K562 (cell line): ENCODE measurements around the gene PLTP. TPM values are rescaled to one million over a fixed set of nuclear protein-coding genes. Genes with fewer than 3 reads are reported as not detected.

Experiments
- ATAC-seq: fragments of 200-7000 bp; cut with Tn5 transposase; 3 replicates; pipeline ENCODE4 v1.9.1; 2020; ENCODE audit warnings: moderate library complexity
- BruUV-seq: library from RNA; stranded (reverse); fragments of 400-500 nt; replicated peaks from 2 replicates; lab custom pipeline; 2021; lab: Mats Ljungman, UMichigan
- CTCF ChIA-PET: fragments of 300-600 bp; formaldehyde crosslinking; extraction: SDS; loops from one replicate; lab custom pipeline; 2021; ENCODE audit warnings: low intra/inter-chr PET ratio; lab: Yijun Ruan, JAX
- POLR2A ChIA-PET: fragments of 300-600, 350-650 bp; sonication (Branson Sonifier 250); formaldehyde crosslinking; extraction: SDS; loops from one replicate; lab custom pipeline; 2021; ENCODE audit warnings: antibody characterized with exemption, inconsistent platforms; lab: Yijun Ruan, JAX
- DNase-seq, 4 experiments: peaks; one replicate each; pipeline versions ENCODE4 v3.0.0 to v3.0.0-alpha.2; 2011 to 2018; ENCODE audit warnings: low spot score in 3 of 4, mixed read lengths in 3 of 4; ENCODE audit errors: extremely low read depth in 1 of 4
- FAIRE-seq: peaks from 2 replicates; lab custom pipeline; 2011; peaks lifted over from hg19 to GRCh38; lab: Jason Lieb, UNC
- H2AFZ ChIP-seq: 2 replicates; pipeline ENCODE4 v1.6.0; 2011; ENCODE audit warnings: low read depth, low read length, control low read depth, inconsistent platforms
- H3K27ac ChIP-seq: fragments of 200-600 bp; 3 replicates; pipeline ENCODE4 v1.8.0; 2011; ENCODE audit warnings: low read depth, mild to moderate bottlenecking, control low read depth, inconsistent platforms, low read length, moderate library complexity, mixed read lengths; ENCODE audit errors: extremely low read depth
- H3K27me3 ChIP-seq, 2 experiments: fragments of 300-600 bp in 1 of 2; 2 replicates in 1 of 2; 3 replicates in 1 of 2; pipeline versions ENCODE4 v1.6.0 to v1.8.0; 2011; ENCODE audit warnings: inconsistent platforms in 2 of 2, low read length in 2 of 2, mild to moderate bottlenecking in 1 of 2, mixed read lengths in 1 of 2, moderate library complexity in 1 of 2; ENCODE audit not compliant: control insufficient read depth in 2 of 2, insufficient read depth in 2 of 2
- H3K36me3 ChIP-seq: fragments of 300-600 bp; 3 replicates; pipeline ENCODE4 v1.8.0; 2011; ENCODE audit warnings: mild to moderate bottlenecking, low read length, inconsistent platforms; ENCODE audit not compliant: control insufficient read depth, insufficient read depth
- H3K4me1 ChIP-seq, 2 experiments: fragments of 200-600 bp in 1 of 2; replicated peaks in 1 of 2; 2 replicates in 1 of 2; 3 replicates in 1 of 2; pipeline versions ENCODE4 v1.5.1 to v1.8.0; 2011; ENCODE audit warnings: inconsistent platforms in 2 of 2, low read length in 2 of 2, mild to moderate bottlenecking in 1 of 2, mixed read lengths in 1 of 2, moderate library complexity in 1 of 2; ENCODE audit not compliant: control insufficient read depth in 2 of 2, insufficient read depth in 2 of 2
- H3K4me2 ChIP-seq: 2 replicates; pipeline ENCODE4 v1.6.1; 2011; ENCODE audit warnings: low read length, control low read depth, inconsistent platforms, mixed read lengths; ENCODE audit not compliant: insufficient read depth
- H3K4me3 ChIP-seq: fragments of 200-600 bp; sonication (generic), shearing (Covaris generic); 2 replicates; pipeline ENCODE4 v1.5.1; 2016; ENCODE audit warnings: control low read depth, inconsistent platforms
- H3K79me2 ChIP-seq: fragments of 200-600 bp; 3 replicates; pipeline ENCODE4 v1.8.0; 2011; ENCODE audit warnings: low read length, inconsistent platforms; ENCODE audit not compliant: control insufficient read depth, insufficient read depth
- H3K9ac ChIP-seq, 2 experiments: 2 replicates each; pipeline versions ENCODE4 v1.6.0 to v1.6.1; 2011; ENCODE audit warnings: low read depth in 2 of 2, low read length in 2 of 2, control low read depth in 1 of 2, inconsistent platforms in 1 of 2, mild to moderate bottlenecking in 1 of 2, mixed read lengths in 1 of 2; ENCODE audit not compliant: insufficient read depth in 1 of 2
- H3K9me1 ChIP-seq: one replicate; pipeline ENCODE4 v1.6.0; 2011; ENCODE audit warnings: inconsistent platforms, mild to moderate bottlenecking, low read length, moderate library complexity; ENCODE audit not compliant: control insufficient read depth, insufficient read depth
- H3K9me3 ChIP-seq: replicated peaks from 2 replicates; pipeline ENCODE4 v1.5.1; 2011; ENCODE audit warnings: low read depth, low read length, inconsistent platforms; ENCODE audit not compliant: control insufficient read depth, insufficient read depth
- H4K20me1 ChIP-seq: replicated peaks from 2 replicates; pipeline ENCODE4 v1.6.1; 2011; ENCODE audit warnings: low read length, inconsistent platforms, mixed read lengths; ENCODE audit not compliant: control insufficient read depth, insufficient read depth
- ETV5 ChIP-seq: sonication (generic); formaldehyde crosslinking; IDR thresholded peaks from 2 replicates; pipeline ENCODE4 v1.4.0; 2020; ENCODE audit warnings: low read depth, mild to moderate bottlenecking, missing genetic modification reagents
- POLR2A ChIP-seq: fragments of 450-650 bp; conservative IDR thresholded peaks from 2 replicates; pipeline ENCODE4 v1.6.1; 2016
- POLR2AphosphoS2 ChIP-seq: IDR thresholded peaks from 2 replicates; pipeline ENCODE4 v1.6.1; 2012; ENCODE audit warnings: low read length, improper control_type of control experiment
- POLR2G ChIP-seq: fragments of 200-400 bp; formaldehyde crosslinking; IDR thresholded peaks from 2 replicates; pipeline ENCODE4 v1.6.1; 2017; ENCODE audit warnings: low read depth, mild to moderate bottlenecking, antibody characterized with exemption, low read length, moderate library complexity
- RBFOX2 ChIP-seq: fragments of 200-400 bp; formaldehyde crosslinking; IDR thresholded peaks from 2 replicates; pipeline ENCODE4 v1.6.1; 2017; ENCODE audit warnings: low read depth, mild to moderate bottlenecking, low read length, moderate library complexity
- ZNF217 ChIP-seq: sonication (generic); formaldehyde crosslinking; IDR thresholded peaks from 2 replicates; pipeline ENCODE4 v1.8.0; 2022; ENCODE audit warnings: mild to moderate bottlenecking, missing genetic modification reagents
- WGBS: fragments of 100-300 bp; shearing (Covaris generic); methylation state at CpG from one replicate; pipeline ENCODE4 v1.1.6; 2016; ENCODE audit warnings: low coverage, mixed read lengths; ENCODE audit not compliant: insufficient coverage; ENCODE audit errors: missing lambda C conversion rate; 5-methylcytosine and 5-hydroxymethylcytosine counted together
- in situ Hi-C: fragments of 300-500 bp; cut with MboI; formaldehyde crosslinking; loops from 4 replicates; pipeline ENCODE4 v1.15.0; 2018; ENCODE audit warnings: inconsistent platforms, mixed read lengths
- intact Hi-C: fragments of 100-400 bp; cut with micrococcal nuclease; formaldehyde crosslinking; loops from 2 replicates; pipeline ENCODE4 v1.14.2; 2022
- polyA plus RNA-seq, 8 experiments: library from polyadenylated mRNA; depleted of rRNA in 4 of 8; stranded (reverse) in 5 of 8; unstranded in 3 of 8; fragments of >200 nt; fragmentation: Nextera tagmentation in 2 of 8; fragmentation: Illumina TruSeq in 1 of 8; extraction: Ambion mirVana in 2 of 8; extraction: Trizol in 1 of 8; gene quantifications; 2 replicates each; pipeline versions ENCODE4 v1.2.1 to v1.2.3, GENCODE V29; 2011 to 2014; ENCODE audit warnings: inconsistent platforms in 1 of 8, missing spikeins in 1 of 8
- total RNA-seq, 7 experiments: library from RNA; depleted of rRNA in 6 of 7; stranded (reverse); fragments of >200 nt in 6 of 7; fragmentation: Illumina TruSeq in 2 of 7; extraction: Trizol in 2 of 7; gene quantifications; 2 replicates each; pipeline versions ENCODE4 v1.2.1 to v1.2.3, GENCODE V29; 2011 to 2021; ENCODE audit warnings: low replicate concordance in 1 of 7
- TF ChIP-seq, protein P1 (sequence below): fragments of 450-650 bp; formaldehyde crosslinking; IDR thresholded peaks from 2 replicates; pipeline ENCODE4 v1.4.0; 2022; ENCODE audit warnings: mild to moderate bottlenecking, moderate library complexity

PLTP gene
- total and polyA plus RNA-seq, 9 of the 15 experiments (the other 6 are each of a cell fraction or from before 2014, with no cell fraction given) = 2.8 to 29.3 (median 17.6) TPM

DNA sequence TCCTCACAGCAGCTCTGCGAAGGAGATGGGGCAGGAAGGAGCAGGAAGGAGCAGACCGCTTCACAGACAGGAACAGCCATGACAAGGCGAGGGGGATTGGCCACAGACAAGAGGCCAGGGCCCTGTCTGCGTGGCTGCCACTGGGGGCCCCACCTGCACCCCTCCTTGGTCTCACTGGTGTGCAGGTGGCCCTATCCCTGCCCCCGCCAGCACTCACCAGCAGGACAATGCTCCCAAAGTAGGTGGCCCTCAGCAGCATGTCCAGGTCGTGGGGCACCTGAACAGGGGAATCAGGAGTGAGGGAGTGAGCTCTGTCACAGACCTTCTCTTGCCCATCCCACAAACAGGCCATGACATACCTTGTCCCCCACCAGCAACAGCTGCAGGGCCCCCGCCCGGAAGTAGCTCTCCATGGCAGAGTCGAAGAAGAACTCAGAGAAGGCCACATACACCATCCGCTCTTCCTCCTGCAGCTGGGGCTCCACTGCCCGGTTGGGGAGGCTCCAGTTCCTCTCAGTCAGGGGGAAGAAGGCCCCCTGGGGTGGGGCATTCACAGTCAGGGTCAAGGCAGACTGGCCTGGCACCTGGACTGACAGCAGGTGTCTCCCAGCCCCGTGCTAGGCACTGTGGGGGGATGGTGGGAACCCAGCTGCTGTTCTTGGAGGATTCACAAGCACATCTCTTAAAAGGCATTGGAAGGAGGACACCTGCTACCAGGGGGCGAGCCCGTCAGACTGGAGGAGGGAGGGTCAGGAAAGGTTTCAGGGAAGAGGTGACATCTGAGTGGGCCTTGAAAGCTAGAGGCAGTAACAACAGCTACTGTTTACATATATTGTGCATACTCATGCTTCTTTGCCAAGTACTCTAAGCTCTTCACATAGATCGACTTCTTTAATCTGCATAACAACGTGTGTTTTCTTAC lies 7.1 kb downstream of the PLTP start:
- Histone ChIP-seq H3K27me3 (no peaks in the 10 kb centered on the region), H3K4me2 (no peak overlapping the region), H3K9me3 (no peaks in the 10 kb centered on the region), H3K79me2 (peaks cover 9% of the 10 kb centered on the region), H3K9me1 (no peaks in the 10 kb centered on the region), H2AFZ (no peak overlapping the region), H3K4me3 (no peak overlapping the region), H3K27ac (no peak overlapping the region), H3K4me1 (peaks cover 9 to 29% of the 10 kb centered on the region in 2 experiments), H3K9ac (peak overlapping the region in 1 of 2 experiments; percentile 77; a peak in 2 of 4 replicates), H4K20me1 (no peaks in the 10 kb centered on the region), H3K36me3 (peaks cover 24% of the 10 kb centered on the region; the same call in 2 of the 3 replicates)
- POLR2A ChIA-PET = interaction anchor here (0.6 to 2.4 kb wide), 9 partner anchors 11 to 1451 kb away, joined by 3 to 9 read pairs (median 4); partner anchors contain the start of genes PCIF1, SNX21 and ZSWIM1
- DNase-seq (no peak), FAIRE-seq (no peak), ATAC-seq (no peak; the same call in 2 of the 3 replicates)
- CTCF ChIA-PET = no interaction called here
- no TSS peak for BruUV-seq
- in situ Hi-C loops (no loop called here), intact Hi-C loops (no loop called here)
- 73% methylated on average over 16 of the region's 16 CpGs for WGBS
- 0 out of 2 replicates have a peak, but pooled peaks have one; percentile 36 for TF ChIP-seq ZNF217 (CRISPR knock-in tag)
- no peak for TF ChIP-seq ETV5 (CRISPR knock-in tag)

DNA sequence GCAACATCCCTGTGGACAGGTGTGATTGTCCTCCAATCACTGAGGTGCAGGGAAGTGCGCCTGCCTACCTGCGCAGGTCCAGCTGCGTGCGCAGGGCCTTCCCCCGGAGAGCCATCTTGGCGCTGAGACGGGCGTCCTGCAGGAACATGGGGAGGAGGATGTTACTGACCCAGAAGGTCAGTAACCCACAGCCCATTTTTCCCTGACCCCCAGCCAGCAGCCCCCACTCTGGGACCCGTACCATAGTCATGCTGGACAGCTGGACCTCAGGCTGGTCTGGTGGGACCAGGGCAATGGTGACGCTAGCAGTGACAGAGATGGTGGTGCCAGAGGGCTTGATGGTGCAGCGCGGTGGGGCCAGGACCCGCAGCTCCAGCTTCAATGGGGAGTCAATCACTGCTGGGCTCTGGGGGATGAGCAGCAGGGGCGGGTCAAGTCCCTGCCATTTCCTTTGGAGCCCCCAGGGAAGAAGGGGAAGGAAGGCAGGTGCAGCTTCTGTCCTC lies 9.7 kb downstream of the PLTP start:
- no peaks in the 10 kb centered on the region for H3K9me3 ChIP-seq
- no peak overlapping the region for H2AFZ ChIP-seq
- no peaks in the 10 kb centered on the region for H3K79me2 ChIP-seq
- no peaks in the 10 kb centered on the region for H4K20me1 ChIP-seq
- H3K27me3 ChIP-seq = no peaks in the 10 kb centered on the region
- 0 out of 2 replicates have a peak, but pooled peaks have one; percentile 21 for TF ChIP-seq POLR2AphosphoS2
- no peak for TF ChIP-seq POLR2A
- TF ChIP-seq RBFOX2 = 0 out of 2 replicates have a peak, but pooled peaks have one; percentile 28
- TF ChIP-seq POLR2G = peak; percentile 53
- TF ChIP-seq, protein P1, sequence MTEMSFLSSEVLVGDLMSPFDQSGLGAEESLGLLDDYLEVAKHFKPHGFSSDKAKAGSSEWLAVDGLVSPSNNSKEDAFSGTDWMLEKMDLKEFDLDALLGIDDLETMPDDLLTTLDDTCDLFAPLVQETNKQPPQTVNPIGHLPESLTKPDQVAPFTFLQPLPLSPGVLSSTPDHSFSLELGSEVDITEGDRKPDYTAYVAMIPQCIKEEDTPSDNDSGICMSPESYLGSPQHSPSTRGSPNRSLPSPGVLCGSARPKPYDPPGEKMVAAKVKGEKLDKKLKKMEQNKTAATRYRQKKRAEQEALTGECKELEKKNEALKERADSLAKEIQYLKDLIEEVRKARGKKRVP = no peak
- DNase-seq (no peak), FAIRE-seq (no peak), ATAC-seq (no peak)
- WGBS = 81% methylated on average over 13 of the region's 14 CpGs
- peaks cover 0 to 16% of the 10 kb centered on the region in 2 experiments; a peak in 2 of 5 replicates for H3K4me1 ChIP-seq
- intact Hi-C loops = no loop called here
- no peak overlapping the region for H3K4me3 ChIP-seq
- H3K27ac ChIP-seq = no peak overlapping the region
- in situ Hi-C loops = no loop called here
- ChIA-PET POLR2A (interaction anchor here (0.8 to 1.2 kb wide), 4 partner anchors 9 to 32 kb away, joined by 3 to 7 read pairs (median 4); partner anchors contain the start of gene PCIF1), CTCF (no interaction called here)
- no TSS peak for BruUV-seq
- 0 out of 4 replicates have a peak overlapping the region, but pooled peaks of 1 of the 2 experiments have one; percentile 28 for H3K9ac ChIP-seq
- no peak overlapping the region for H3K4me2 ChIP-seq
- H3K36me3 ChIP-seq = peaks cover 37% of the 10 kb centered on the region; the same call in 2 of the 3 replicates
- H3K9me1 ChIP-seq = no peaks in the 10 kb centered on the region
